Activated CD4-positive, alpha-beta T cell treated with anti-CD3 and anti-CD28 coated beads, Interleukin-2, amount 50 U/mL, for 16 hours (primary cell): ENCODE data around the gene PHACTR3.

Source experiments
- DNase-seq: peaks from one replicate; pipeline ENCODE4 v3.0.0-alpha.2; 2020

Gene PHACTR3

GRCh38 chr20:59703046-59703445, 98.7 kb downstream of the PHACTR3 start:
- DNase-seq, result no peak

GRCh38 chr20:59705651-59706399, 101.5 kb downstream of the PHACTR3 start:
- DNase-seq, result no peak

GRCh38 chr20:59706400-59706693, 102.0 kb downstream of the PHACTR3 start:
- DNase-seq, result no peak

GRCh38 chr20:59708326-59708725, 104.0 kb downstream of the PHACTR3 start:
- DNase-seq, result no peak

- no peak for DNase-seq
Measured at GRCh38 chr20:59709636-59710035, 105.3 kb downstream of the PHACTR3 start.

- no peak for DNase-seq
Measured at GRCh38 chr20:59718071-59718470, 113.7 kb downstream of the PHACTR3 start.

GRCh38 chr20:59718751-59719150, 114.4 kb downstream of the PHACTR3 start:
- DNase-seq, result no peak

- DNase-seq, result no peak
Measured at GRCh38 chr20:59720013-59720412, 115.7 kb downstream of the PHACTR3 start.

GRCh38 chr20:59721386-59721785, 117.0 kb downstream of the PHACTR3 start:
- DNase-seq, result no peak

- no peak for DNase-seq
Measured at GRCh38 chr20:59723108-59723500, 118.8 kb downstream of the PHACTR3 start.

- no peak for DNase-seq
Measured at GRCh38 chr20:59723607-59724456, 119.5 kb downstream of the PHACTR3 start.

GRCh38 chr20:59724457-59725366, 120.4 kb downstream of the PHACTR3 start:
- no peak for DNase-seq

- no peak for DNase-seq
Measured at GRCh38 chr20:59725476-59726280, 121.3 kb downstream of the PHACTR3 start.

GRCh38 chr20:59726281-59726595, 121.9 kb downstream of the PHACTR3 start:
- no peak for DNase-seq

GRCh38 chr20:59728722-59729430, 124.5 kb downstream of the PHACTR3 start:
- DNase-seq, result no peak

- no peak for DNase-seq
Measured at GRCh38 chr20:59729506-59729905, 125.2 kb downstream of the PHACTR3 start.

- DNase-seq, result no peak
Measured at GRCh38 chr20:59730722-59731121, 126.4 kb downstream of the PHACTR3 start.

- DNase-seq, result no peak
Measured at GRCh38 chr20:59731376-59731775, 127.0 kb downstream of the PHACTR3 start.

GRCh38 chr20:59733351-59733750, 129.0 kb downstream of the PHACTR3 start:
- no peak for DNase-seq

- no peak for DNase-seq
Measured at GRCh38 chr20:59735486-59735885, 131.1 kb downstream of the PHACTR3 start.

- DNase-seq, result no peak
Measured at GRCh38 chr20:59735917-59736316, 131.6 kb downstream of the PHACTR3 start.

- DNase-seq, result no peak
Measured at GRCh38 chr20:59736366-59736765, 132.0 kb downstream of the PHACTR3 start.
